Vagina (tissue), 2 donors: Measurements from ENCODE around the gene NPAS2.

Source experiments
- POLR2A ChIP-seq, 2 donors: fragments of 450-650 bp; IDR thresholded peaks; one replicate each; pipeline ENCODE4 v1.6.1; 2017; ENCODE audit warnings: antibody characterized with exemption in 2 of 2, mild to moderate bottlenecking in 2 of 2, moderate library complexity in 2 of 2
- POLR2AphosphoS5 ChIP-seq, 2 donors: sonication (generic); formaldehyde crosslinking; IDR thresholded peaks; one replicate each; pipeline ENCODE4 v1.9.0; 2017; ENCODE audit warnings: antibody characterized with exemption in 2 of 2, mild to moderate bottlenecking in 2 of 2, low read depth in 1 of 2; ENCODE audit not compliant: insufficient read depth in 1 of 2
- TF ChIP-seq, protein P1 (sequence below), 3 experiments: fragments of 450-650 bp in 2 of 3; fragments of 200-600 bp in 1 of 3; sonication (generic) in 1 of 3; IDR thresholded peaks; one replicate each; pipeline ENCODE4 v1.5.1; 2017 to 2019; ENCODE audit warnings: antibody characterized with exemption in 3 of 3, mild to moderate bottlenecking in 2 of 3, moderate library complexity in 2 of 3

DNA sequence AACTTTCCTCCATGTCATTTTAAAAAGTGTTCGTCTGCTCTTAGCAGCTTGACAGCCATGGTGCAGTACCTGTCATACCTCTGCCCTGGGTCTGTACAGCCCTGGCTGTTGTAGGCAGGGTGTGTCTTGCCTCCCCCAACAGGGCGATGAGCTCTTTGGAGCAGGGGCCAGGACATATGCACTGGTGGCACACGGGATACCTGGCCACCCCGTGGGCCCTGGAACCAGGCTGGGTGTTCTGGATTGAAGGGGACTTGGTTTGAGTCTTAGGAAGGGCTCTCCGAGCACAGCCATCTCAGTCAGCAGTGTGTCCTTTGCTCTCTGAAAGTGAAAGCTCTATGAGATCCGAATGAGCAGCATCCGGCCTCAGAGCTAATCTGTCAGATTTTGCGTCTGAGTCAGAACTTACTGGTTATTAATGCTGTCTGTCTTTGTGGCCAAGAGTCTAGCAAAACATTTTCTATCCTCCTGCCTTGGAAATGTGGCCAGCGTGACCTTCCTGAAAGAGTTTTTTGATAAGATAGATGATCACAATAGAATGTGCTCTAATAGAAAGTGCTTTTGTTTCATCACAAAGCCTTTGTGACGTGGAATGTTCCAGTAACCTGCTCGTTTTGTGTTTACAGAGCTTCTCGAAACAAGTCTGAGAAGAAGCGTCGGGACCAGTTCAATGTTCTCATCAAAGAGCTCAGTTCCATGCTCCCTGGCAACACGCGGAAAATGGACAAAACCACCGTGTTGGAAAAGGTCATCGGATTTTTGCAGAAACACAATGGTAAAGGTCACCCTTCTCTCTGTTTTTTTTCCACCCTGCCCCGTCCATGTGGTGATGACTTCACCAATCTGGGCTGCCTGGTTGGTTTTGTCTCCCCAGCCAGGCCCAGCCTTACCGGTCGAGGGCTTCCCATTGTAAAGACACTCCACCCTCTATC is 104.8 kb downstream of the NPAS2 start:
- TF ChIP-seq POLR2A (IDR thresholded peaks at IDR 0.05) (no peak), POLR2AphosphoS5 (IDR thresholded peaks at IDR 0.05; ENCODE audit: insufficient read depth in 1 of 2, low read depth in 1 of 2) (no peak)
- TF ChIP-seq, protein P1, sequence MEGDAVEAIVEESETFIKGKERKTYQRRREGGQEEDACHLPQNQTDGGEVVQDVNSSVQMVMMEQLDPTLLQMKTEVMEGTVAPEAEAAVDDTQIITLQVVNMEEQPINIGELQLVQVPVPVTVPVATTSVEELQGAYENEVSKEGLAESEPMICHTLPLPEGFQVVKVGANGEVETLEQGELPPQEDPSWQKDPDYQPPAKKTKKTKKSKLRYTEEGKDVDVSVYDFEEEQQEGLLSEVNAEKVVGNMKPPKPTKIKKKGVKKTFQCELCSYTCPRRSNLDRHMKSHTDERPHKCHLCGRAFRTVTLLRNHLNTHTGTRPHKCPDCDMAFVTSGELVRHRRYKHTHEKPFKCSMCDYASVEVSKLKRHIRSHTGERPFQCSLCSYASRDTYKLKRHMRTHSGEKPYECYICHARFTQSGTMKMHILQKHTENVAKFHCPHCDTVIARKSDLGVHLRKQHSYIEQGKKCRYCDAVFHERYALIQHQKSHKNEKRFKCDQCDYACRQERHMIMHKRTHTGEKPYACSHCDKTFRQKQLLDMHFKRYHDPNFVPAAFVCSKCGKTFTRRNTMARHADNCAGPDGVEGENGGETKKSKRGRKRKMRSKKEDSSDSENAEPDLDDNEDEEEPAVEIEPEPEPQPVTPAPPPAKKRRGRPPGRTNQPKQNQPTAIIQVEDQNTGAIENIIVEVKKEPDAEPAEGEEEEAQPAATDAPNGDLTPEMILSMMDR (IDR thresholded peaks at IDR 0.05), result no peak
